T1000 (cell line): ENCODE data around the gene FAM76A.
"Not testable (repeated sequence)": the region's sequence is repeated elsewhere in the genome, so short reads cannot be mapped to it uniquely, and the experiment has no call there.

Experiments
- DNase-seq: peaks from one replicate; lab custom pipeline; 2025; ENCODE audit warnings: mixed read lengths; lab: John Stamatoyannopoulos, UW

Gene FAM76A

DNA sequence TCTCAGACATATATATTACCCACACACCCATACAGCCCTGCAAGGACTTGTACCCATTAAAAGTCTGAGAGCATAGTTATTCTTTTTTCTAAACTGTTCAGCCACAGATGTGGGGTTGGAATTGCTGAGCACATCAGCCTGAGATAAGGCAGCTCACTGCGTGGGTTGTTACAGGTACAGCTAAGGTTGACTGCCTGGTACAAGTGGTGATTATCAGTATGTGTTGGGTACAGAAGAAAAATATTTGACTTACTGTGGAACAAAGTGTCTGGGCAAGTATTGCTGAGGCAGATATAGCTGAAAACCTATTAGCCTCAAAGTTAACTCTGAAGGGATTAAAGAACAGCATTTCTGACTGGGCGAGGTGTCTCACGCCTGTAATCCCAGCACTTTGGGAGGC lies 52.3 kb downstream of the FAM76A start:
- no peak for DNase-seq

DNA sequence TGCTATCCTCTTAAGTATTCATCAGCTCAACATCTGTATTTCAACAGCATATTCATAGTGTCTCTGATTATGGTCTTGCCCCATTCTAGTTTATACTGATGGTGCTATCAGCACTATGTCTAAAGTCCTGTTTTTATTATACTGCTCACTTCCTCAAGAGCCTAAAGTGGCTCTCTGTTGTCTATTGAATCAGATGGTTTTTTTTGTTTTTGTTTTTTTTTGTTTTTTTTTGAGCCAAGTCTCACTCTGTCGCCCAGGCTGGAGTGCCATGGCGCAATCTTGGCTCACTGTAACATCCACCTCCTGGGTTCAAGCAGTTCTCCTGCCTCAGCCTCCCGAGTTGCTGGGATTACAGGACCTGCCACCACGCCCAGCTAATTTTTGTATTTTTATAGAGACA lies 53.4 kb downstream of the FAM76A start:
- DNase-seq: no peak

DNA sequence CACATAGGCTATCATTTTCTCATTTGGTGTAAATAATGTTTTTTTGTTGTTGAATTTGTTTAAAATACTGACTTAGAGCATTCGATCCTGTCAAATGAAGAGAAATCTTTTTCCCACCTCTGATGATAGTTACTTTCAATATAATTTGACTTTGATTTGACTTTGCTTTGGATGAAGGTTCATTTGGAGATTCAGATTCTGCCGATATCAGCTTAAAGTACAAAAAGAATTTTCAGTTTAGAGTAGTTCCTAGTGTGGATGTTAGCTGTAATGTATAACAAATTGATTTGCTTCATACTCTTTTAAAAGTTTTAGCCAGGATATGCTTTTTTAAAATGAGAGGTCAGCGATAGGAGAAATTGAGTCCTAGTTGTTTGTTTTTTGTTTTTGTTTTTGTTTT lies 57.2 kb downstream of the FAM76A start:
- no peak for DNase-seq

DNA sequence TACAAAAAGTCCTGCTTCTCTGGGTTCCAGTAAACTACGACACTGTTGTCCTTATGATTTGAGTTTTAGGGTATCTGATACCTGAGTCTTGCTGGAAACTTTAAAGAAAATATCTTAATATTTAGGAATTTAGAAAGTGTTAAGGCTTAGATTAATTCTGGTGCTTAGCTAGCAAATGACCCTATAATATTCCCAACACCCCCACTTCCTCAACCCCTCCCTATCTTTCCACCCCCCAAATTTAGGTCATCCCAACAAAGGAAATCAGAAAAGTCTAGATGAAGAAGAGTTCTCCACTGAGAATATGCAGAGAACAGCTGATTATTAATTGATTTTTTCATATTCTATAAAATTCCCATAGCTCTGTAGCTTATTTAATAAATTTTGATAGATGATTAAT lies 58.9 kb downstream of the FAM76A start:
- DNase-seq: no peak

DNA sequence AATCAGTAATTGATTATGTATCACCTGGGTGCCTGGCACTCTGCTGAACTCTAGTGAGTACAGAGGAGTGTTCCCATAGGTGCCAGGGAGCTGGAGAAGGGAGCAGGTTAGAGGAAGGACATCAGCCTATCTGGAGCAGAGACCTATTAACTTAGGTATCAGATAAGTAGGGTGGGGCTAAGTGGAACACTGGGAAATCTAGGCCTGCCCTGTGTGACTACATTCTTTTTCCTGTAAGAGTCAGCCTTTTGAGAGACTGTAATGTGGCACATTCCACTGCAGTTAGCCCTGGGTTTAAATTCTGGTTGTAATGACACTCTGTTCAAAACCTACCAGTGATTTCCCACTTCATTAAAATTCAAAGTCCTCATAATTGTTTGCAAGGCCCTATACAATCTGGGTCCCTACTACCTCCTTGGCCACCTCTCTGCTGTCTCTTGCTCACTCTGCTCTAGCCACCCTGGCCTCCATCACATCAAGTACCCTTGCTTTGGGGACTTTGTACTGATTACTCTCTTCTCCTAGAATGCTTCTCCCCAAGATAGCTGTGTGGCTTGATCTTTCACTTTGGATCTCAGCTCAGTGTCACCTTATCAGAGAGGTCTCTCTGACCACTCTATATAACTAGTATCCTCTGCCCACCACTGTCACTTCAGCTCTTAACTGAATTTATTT lies 60.2 kb downstream of the FAM76A start:
- no peak for DNase-seq

DNA sequence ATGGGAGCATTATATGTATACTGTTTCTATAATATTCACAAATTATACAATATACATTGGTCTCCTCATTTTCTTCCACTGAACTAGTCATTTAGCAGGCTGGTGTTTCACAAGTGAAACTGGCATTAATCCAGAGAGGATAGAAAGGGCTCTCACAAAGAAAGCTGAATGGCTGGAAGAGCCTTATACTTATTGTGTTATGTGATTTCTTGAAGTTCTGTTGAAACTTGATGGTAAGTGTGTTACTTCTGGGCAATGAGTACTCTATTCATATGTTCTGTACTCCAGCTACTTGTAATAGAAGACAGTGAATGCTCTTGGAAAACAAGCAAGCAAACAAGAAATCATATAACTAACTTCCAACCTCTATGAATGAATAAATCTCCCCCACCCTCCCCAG lies 62.1 kb downstream of the FAM76A start:
- no peak for DNase-seq

DNA sequence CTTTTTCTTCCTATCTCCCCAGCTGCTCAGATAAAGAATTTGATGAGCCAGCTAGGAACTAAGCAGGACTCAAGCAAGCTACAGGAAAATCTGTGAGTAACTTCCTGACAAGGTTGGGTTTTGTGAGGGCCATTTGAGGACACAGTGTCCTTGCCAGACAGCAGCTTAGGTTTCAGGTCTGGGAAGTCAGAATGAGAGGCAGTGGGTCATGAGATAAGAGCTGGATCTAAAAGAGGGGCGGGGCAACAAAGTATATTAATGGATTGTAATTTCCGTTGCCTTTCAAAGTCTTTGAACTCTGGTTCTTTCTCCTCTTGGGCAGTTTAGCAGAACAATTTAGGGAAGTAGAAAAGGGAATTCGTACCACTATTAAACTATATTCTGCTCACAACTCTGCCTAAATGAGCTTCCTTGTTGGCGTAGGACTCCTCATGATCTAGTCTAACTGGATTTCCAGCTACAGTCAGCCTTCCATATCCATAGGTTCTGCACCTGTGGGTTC lies 63.8 kb downstream of the FAM76A start:
- DNase-seq: no peak

DNA sequence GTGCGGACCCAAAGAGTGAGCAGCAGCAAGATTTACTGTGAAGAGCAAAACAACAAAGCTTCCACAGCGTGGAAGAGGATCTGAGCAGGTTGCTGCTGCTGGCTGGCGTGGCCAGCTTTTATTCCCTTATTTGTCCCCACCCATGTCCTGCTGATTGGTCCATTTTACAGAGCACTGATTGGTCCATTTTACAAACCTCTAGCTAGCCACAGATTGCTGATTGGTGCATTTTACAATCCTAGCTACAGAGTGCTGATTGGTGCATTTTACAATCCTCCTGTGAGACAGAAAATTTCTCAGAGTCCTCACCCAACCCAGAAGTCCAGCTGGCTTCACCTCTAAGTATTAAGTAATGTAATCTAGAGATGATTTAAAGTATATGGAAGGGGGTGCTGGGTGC lies 64.5 kb downstream of the FAM76A start:
- not testable (repeated sequence) for DNase-seq

DNA sequence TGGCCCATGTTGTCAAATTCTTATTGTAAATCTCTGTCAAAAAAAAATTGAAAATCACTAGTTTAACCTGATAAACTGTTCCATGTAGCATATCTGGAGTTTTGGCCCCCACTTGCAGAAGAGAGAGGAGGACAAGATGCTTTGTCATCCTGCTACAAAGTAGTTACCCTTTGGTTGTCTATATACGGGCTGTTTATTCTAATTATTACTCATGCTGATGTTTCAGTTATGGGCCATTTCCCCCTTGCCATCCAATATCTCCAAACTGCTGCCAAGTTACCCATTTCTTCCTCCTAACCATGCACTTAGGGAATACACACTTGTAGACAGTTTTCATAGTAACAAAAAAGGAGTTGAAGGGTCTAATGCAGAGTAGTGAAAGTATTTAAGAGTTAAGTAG lies 69.8 kb downstream of the FAM76A start:
- DNase-seq: no peak

DNA sequence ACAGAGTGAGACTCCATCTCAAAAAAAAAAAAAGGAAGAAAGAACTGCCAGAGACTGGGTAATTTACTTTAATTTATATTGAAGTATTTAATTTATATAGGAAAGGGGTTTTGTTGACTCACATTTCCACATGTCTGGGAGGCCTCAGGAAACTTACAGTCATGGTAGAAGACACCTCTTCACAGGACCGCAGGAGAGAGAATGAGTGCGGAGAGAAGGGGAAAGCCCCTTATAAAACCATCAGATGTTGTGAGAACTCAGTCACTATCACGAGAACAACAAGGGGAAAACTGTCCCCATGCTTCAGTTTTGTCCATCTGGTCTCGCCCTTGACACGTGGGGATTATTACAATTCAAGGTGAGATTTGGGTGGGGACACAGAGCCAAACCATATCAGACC lies 79.0 kb downstream of the FAM76A start:
- DNase-seq: no peak

DNA sequence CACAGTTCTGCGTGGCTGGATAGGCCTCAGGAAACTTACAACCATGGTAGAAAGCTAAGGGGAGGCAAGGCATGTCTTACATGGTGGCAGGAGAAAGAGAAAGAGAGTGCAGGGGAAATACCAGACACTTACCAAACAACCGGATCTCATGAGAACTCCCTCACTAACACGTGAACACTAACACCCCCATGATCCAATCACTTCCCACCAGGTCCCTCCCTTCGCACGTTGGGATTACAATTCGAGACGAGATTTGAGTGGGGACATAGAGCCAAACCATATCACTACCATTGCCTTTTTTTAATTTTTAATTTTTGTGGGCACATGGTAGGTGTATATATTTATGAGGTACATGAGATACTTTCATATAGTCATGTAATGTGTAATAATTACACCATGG lies 81.0 kb downstream of the FAM76A start:
- no peak for DNase-seq

DNA sequence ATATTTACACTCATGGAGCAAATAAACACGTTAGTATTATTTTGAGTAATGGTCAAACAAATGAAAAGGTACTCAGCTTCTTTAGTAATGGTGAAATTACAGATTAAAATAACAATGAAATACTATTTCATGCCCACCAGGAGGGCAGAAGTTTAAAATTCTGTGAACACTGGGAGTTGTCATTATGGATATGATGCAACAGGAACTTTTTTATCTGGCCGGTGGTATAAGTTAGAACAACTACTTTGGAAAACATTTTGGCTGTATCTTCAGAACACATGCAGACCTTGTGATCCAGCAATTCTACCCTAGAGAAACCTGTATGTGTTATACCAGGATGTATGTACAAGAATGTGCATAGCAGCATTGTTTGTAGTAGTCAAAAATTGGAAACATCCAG lies 81.6 kb downstream of the FAM76A start:
- DNase-seq: no peak

DNA sequence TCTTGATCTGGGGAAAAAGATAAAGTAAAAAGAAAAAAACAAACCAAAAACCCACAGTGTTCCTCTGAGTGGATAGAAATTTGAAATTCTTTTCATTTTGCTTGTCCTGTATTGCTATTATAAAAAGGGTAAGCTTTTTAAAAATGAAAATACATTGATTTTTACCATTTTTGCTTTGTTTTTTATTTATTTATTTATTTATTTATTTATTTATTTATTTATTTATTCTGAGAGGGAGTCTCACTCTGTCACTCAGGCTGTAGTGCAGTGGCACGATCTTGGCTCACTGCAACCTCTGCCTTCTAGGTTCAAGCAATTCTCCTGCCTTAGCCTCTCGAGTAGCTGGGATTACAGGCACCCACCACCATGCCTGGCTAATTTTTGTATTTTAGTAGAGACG lies 82.4 kb downstream of the FAM76A start:
- not testable (repeated sequence) for DNase-seq

DNA sequence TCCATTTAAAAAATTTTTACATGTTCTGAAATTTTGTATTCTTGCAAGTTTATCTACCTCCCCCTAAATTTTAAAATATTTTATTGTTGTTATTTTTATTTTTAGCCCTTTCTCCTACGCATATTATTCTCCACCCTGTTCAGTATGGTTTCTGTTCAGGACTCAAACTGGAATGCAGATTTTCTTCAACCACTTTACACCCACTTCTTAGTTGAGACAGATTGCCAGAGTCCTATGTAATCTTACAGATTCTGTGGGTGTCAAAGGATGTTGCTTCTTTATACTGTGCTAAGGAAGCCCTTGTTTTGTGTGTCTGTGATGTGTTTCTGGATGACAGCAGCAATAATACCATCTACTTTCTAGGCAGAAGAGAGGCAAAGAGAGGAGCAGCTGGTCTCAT lies 84.1 kb downstream of the FAM76A start:
- DNase-seq: no peak

DNA sequence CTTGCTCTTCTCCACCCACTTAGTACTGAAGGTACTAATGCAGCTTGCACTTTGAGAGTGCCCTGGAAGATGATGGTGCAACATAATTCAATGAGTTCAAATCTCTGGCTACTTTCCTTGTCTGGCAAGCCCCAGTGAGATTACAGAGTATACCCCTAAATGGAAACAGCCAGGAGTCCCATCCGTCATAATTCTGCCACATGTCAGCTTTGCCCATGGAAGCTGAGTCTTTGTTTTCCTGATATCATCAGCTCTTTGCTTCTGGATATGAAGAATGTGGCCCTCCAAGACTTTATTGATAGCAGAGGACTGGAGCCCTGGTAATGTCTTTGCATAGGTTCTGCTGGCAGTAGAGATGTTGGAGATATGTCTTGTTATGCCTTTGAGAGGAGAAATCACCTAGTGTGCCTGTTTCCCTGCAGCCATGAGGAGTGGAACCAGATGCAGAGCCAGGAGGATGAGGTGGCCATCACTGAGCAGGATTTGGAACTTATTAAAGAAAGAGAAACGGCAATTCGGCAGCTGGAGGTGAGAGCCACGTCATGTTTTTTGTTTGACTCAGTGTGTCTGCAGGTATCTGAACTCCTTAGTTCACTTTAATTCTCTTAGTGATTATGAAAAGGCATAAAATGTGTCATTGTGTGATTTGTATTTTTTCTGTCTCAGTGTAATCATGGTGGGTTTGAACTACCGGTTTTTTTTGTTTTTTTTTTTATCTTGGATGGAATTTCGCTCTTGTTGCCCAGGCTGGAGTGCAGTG lies 86.2 kb downstream of the FAM76A start:
- DNase-seq: no peak
